Erythroblast (primary cell): Measurements from ENCODE around the gene PWWP2B.

Source experiments
- GATA1 ChIP-seq: IDR thresholded peaks from 2 replicates; pipeline ENCODE4 v1.6.1; 2011; ENCODE audit warnings: low read depth, mild to moderate bottlenecking, control low read depth, low read length, moderate library complexity
- POLR2A ChIP-seq: IDR thresholded peaks from 2 replicates; pipeline ENCODE4 v1.6.1; 2011; ENCODE audit warnings: mild to moderate bottlenecking, low read length

- TF ChIP-seq POLR2A, result no peak
- no peak for TF ChIP-seq GATA1
These were observed 7.4 kb upstream of the PWWP2B start for GRCh38 chr10:132389433-132390169.
